ENCODE data around the gene MYZAP. TPM values are rescaled to one million over a fixed set of nuclear protein-coding genes. Genes with fewer than 3 reads are reported as not detected.

Gene MYZAP
- total and polyA plus RNA-seq, 7 donors, result 2.0 to 24.8 (median 3.6) TPM

- H3K36me3 ChIP-seq (ENCODE audit: insufficient read depth in 1 of 2, low read depth in 1 of 2), result no peaks in the 10 kb centered on the region
- peak; percentile 76 to 88 (median 82) for ATAC-seq
- intact Hi-C loops (cut with DNase I), result loop anchor here (2.0 to 10.0 kb wide), 9 partner anchors 52 to 615 kb away; partner anchors contain the start of genes ALDH1A2 (in 1 of the 2) and POLR2M (in 1 of the 2)
- peaks cover 5% of the 10 kb centered on the region for H3K4me1 ChIP-seq
- no peaks in the 10 kb centered on the region for H3K9me3 ChIP-seq
- 22 to 31% (median 23%) methylated on average over 5 of the region's 5 CpGs for WGBS, 3 donors
- H3K27me3 ChIP-seq (ENCODE audit: insufficient read depth in 3 of 3, low read length in 2 of 3), result no peaks in the 10 kb centered on the region
- peak; percentile 91 for TF ChIP-seq CTCF (IDR thresholded peaks at IDR 0.05)
- H3K27ac ChIP-seq, result no peak overlapping the region
- DNase-seq, result peak; percentile 57 to 80
- H3K4me3 ChIP-seq, result no peak overlapping the region
Observed at GRCh38 chr15:57559875-57560274, 31.8 kb upstream of the MYZAP start.

GRCh38 chr15:57561041-57561711 is 30.5 kb upstream of the MYZAP start:
- no peak overlapping the region for H3K27ac ChIP-seq
- DNase-seq (peak; percentile 54 to 73), ATAC-seq (peak; percentile 94 to 99 (median 96))
- intact Hi-C loops (cut with DNase I), result loop anchor here (2.0 to 10.0 kb wide), 8 partner anchors 51 to 614 kb away; partner anchors contain the start of gene POLR2M (in 1 of the 2)
- no peak overlapping the region for H3K4me3 ChIP-seq
- 37 to 49% (median 42%) methylated on average over 9 of the region's 9 CpGs for WGBS, 3 donors
- no peaks in the 10 kb centered on the region for H3K36me3 ChIP-seq (ENCODE audit: insufficient read depth in 1 of 2, low read depth in 1 of 2)
- no peaks in the 10 kb centered on the region for H3K4me1 ChIP-seq
- H3K27me3 ChIP-seq (ENCODE audit: insufficient read depth in 3 of 3, low read length in 2 of 3), result no peaks in the 10 kb centered on the region
- H3K9me3 ChIP-seq, result no peaks in the 10 kb centered on the region
- TF ChIP-seq CTCF (IDR thresholded peaks at IDR 0.05), result peak; percentile 94

GRCh38 chr15:57562196-57562769 is 29.4 kb upstream of the MYZAP start:
- Histone ChIP-seq H3K4me1 (no peaks in the 10 kb centered on the region), H3K27me3 (ENCODE audit: insufficient read depth in 3 of 3, low read length in 2 of 3) (no peaks in the 10 kb centered on the region), H3K9me3 (no peaks in the 10 kb centered on the region), H3K27ac (no peak overlapping the region), H3K4me3 (no peak overlapping the region), H3K36me3 (ENCODE audit: insufficient read depth in 1 of 2, low read depth in 1 of 2) (no peaks in the 10 kb centered on the region)
- no peak for DNase-seq
- TF ChIP-seq CTCF (IDR thresholded peaks at IDR 0.05), result no peak
- 69 to 78% (median 76%) methylated on average over 11 of the region's 11 CpGs for WGBS, 3 donors
- no peak for ATAC-seq
- intact Hi-C loops (cut with DNase I), result loop anchor here (5.0 to 10.0 kb wide), 6 partner anchors 50 to 613 kb away; no protein-coding TSS in a partner anchor

GRCh38 chr15:57563416-57563815 is 28.3 kb upstream of the MYZAP start:
- intact Hi-C loops (cut with DNase I), result loop anchor here (5.0 to 10.0 kb wide), 6 partner anchors 49 to 611 kb away; no protein-coding TSS in a partner anchor
- Histone ChIP-seq H3K4me1 (no peaks in the 10 kb centered on the region), H3K36me3 (ENCODE audit: insufficient read depth in 1 of 2, low read depth in 1 of 2) (no peaks in the 10 kb centered on the region), H3K27ac (no peak overlapping the region), H3K4me3 (no peak overlapping the region), H3K9me3 (no peaks in the 10 kb centered on the region), H3K27me3 (ENCODE audit: insufficient read depth in 3 of 3, low read length in 2 of 3) (no peaks in the 10 kb centered on the region)
- TF ChIP-seq CTCF (IDR thresholded peaks at IDR 0.05), result no peak
- ATAC-seq (no peak), DNase-seq (no peak)
- WGBS, 3 donors, result 80 to 91% (median 87%) methylated on average over 6 of the region's 6 CpGs
